WTC11 (cell line): ENCODE measurements around the gene GUCA1A.

Source experiments
- HMGXB4 ChIP-seq: sonication (generic); formaldehyde crosslinking; IDR thresholded peaks from 2 replicates; pipeline ENCODE4 v1.8.1; 2023; ENCODE audit warnings: mild to moderate bottlenecking, moderate library complexity, missing genetic modification reagents
- JUN ChIP-seq: sonication (generic); formaldehyde crosslinking; IDR thresholded peaks from 2 replicates; pipeline ENCODE4 v1.8.0; 2023; ENCODE audit warnings: mild to moderate bottlenecking, missing genetic modification reagents
- MAX ChIP-seq: sonication (generic); formaldehyde crosslinking; IDR thresholded peaks from 2 replicates; pipeline ENCODE4 v1.8.0; 2022; ENCODE audit warnings: mild to moderate bottlenecking, missing genetic modification reagents
- NFYB ChIP-seq: sonication (generic); formaldehyde crosslinking; conservative IDR thresholded peaks from 2 replicates; pipeline ENCODE4 v1.8.0; 2022; ENCODE audit warnings: low read depth, missing genetic modification reagents
- SP1 ChIP-seq: sonication (generic); formaldehyde crosslinking; conservative IDR thresholded peaks from 2 replicates; pipeline ENCODE4 v1.8.1; 2022; ENCODE audit warnings: missing genetic modification reagents
- ZNF121 ChIP-seq: sonication (generic); formaldehyde crosslinking; IDR thresholded peaks from 2 replicates; pipeline ENCODE4 v1.8.0; 2023; ENCODE audit warnings: missing genetic modification reagents
- TF ChIP-seq, protein P1 (sequence below): fragments of 200-600 bp; IDR thresholded peaks from 2 replicates; pipeline ENCODE4 v1.8.0; 2022; ENCODE audit warnings: antibody characterized with exemption

GRCh38 chr6:42129360-42129676 is 43.8 kb upstream of the GUCA1A start:
- TF ChIP-seq, protein P1, sequence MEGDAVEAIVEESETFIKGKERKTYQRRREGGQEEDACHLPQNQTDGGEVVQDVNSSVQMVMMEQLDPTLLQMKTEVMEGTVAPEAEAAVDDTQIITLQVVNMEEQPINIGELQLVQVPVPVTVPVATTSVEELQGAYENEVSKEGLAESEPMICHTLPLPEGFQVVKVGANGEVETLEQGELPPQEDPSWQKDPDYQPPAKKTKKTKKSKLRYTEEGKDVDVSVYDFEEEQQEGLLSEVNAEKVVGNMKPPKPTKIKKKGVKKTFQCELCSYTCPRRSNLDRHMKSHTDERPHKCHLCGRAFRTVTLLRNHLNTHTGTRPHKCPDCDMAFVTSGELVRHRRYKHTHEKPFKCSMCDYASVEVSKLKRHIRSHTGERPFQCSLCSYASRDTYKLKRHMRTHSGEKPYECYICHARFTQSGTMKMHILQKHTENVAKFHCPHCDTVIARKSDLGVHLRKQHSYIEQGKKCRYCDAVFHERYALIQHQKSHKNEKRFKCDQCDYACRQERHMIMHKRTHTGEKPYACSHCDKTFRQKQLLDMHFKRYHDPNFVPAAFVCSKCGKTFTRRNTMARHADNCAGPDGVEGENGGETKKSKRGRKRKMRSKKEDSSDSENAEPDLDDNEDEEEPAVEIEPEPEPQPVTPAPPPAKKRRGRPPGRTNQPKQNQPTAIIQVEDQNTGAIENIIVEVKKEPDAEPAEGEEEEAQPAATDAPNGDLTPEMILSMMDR: no peak
- TF ChIP-seq JUN (no peak), ZNF121 (CRISPR knock-in tag) (no peak), NFYB (CRISPR knock-in tag) (no peak), HMGXB4 (CRISPR knock-in tag) (no peak), SP1 (no peak), MAX (CRISPR knock-in tag) (no peak)
